Measurements from ENCODE around the gene CIDEC.

The CIDEC gene

GRCh38 chr3:9817436-9817835 lies 62.6 kb downstream of the CIDEC start:
- no peak for DNase-seq (ENCODE audit: extremely low read depth, insufficient read length)

More at GRCh38 chr3:9817436-9817835, 62.6 kb downstream of the CIDEC start:
- H3K27me3 ChIP-seq (replicated peaks; ENCODE audit: control insufficient read depth, insufficient read depth, low read length), result no peaks in the 10 kb centered on the region
- TF ChIP-seq, protein P1, sequence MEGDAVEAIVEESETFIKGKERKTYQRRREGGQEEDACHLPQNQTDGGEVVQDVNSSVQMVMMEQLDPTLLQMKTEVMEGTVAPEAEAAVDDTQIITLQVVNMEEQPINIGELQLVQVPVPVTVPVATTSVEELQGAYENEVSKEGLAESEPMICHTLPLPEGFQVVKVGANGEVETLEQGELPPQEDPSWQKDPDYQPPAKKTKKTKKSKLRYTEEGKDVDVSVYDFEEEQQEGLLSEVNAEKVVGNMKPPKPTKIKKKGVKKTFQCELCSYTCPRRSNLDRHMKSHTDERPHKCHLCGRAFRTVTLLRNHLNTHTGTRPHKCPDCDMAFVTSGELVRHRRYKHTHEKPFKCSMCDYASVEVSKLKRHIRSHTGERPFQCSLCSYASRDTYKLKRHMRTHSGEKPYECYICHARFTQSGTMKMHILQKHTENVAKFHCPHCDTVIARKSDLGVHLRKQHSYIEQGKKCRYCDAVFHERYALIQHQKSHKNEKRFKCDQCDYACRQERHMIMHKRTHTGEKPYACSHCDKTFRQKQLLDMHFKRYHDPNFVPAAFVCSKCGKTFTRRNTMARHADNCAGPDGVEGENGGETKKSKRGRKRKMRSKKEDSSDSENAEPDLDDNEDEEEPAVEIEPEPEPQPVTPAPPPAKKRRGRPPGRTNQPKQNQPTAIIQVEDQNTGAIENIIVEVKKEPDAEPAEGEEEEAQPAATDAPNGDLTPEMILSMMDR (IDR thresholded peaks at IDR 0.05; ENCODE audit: insufficient read depth, low read length, poor library complexity, severe bottlenecking), result no peak
- H3K36me3 ChIP-seq (ENCODE audit: control insufficient read depth, insufficient read depth, low read length), result no peaks in the 10 kb centered on the region; the same call in none of the 2 replicates
- no peak overlapping the region for H3K4me3 ChIP-seq (replicated peaks; ENCODE audit: low read depth, low read length)

All from GM06990 (cell line).